Posterior cingulate gyrus (tissue), 11 donors: Measurements from ENCODE around the gene ZNF653.
A peak's percentile ranks its signal among the peaks of the same experiment; 100 is the strongest.
"Not testable (repeated sequence)": the region's sequence is repeated elsewhere in the genome, so short reads cannot be mapped to it uniquely, and the experiment has no call there.

ENCODE experiments used
- DNase-seq, 10 donors: peaks; one replicate each; pipeline versions ENCODE4 v3.0.0 to v3.0.0-alpha.2; 2020 to 2021; ENCODE audit warnings: mixed read lengths in 3 of 10
- intact Hi-C: fragments of 100-400 bp; cut with DNase I; formaldehyde crosslinking; loops from one replicate; pipeline ENCODE4 v1.15.1; 2023

Gene ZNF653

DNA sequence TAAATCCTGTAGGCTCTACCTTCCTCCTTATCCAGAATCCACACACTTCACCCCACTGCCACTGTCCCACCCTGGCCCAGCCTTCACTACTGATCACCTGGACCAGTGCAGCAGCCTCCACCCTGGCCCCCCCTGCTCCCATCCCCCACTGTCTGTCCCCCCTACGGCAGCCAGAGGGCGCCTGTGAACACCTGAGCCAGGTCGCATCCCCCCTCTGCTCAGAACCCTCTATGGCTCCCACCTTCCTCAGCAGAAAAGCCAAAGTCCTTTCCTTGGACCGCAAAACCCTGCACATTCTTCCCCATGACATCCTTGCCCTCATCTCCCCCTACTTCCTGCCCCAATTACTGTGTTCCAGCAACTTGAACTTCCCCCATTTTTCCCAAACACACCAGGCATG lies 45.4 kb downstream of the ZNF653 start:
- intact Hi-C loops: no loop called here
- no peak for DNase-seq

GRCh38 chr19:11458912-11459311 lies 46.7 kb downstream of the ZNF653 start:
- intact Hi-C loops: not testable (repeated sequence)

GRCh38 chr19:11458236-11458900 lies 47.3 kb downstream of the ZNF653 start:
- no peak for DNase-seq
- intact Hi-C loops: no loop called here

More at GRCh38 chr19:11458912-11459311, 46.7 kb downstream of the ZNF653 start:
- not testable (repeated sequence) for DNase-seq

DNA sequence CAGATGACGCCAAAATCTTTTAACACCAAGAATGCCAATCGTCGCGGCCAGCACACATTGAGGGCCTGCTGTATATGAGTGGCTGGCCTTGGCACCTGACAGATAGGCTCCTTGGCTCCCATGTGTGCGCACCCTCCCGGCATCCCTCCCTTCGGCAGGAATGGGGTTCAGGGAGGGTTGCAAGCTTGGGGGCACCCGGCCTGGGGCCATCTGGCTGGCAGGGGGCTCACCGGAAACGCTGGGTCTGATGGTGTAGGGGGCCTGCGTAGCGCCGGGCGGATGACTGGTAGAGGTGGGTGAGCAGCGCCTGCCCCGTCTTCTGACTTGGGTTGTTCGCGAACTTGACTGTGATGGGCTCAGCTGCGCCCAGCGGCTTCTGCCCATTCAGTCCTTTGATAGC lies 47.8 kb downstream of the ZNF653 start:
- DNase-seq: no peak
- intact Hi-C loops: no loop called here

DNA sequence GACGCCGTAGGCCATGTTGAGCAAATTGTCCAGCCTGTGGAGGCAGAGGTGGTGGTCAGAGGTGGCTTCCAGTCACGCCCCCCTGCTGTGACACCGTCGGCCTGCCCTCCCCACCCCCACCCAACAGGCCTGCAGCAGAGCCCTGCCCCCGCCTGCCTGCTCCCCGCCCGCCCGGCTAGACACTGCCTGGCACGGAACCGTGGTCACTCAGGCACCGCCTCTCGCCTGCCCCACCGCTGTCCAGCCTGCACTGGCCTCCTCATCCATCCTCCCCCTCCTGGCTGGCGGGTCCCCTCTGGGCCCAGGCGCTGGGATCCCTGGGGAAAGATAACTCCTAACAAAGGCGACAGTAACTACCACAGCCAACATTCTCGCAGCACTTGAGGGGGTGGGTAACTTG lies 48.5 kb downstream of the ZNF653 start:
- DNase-seq: peak; percentile 77 to 99 (median 88)
- intact Hi-C loops: no loop called here

GRCh38 chr19:11456659-11457058 lies 49.0 kb downstream of the ZNF653 start:
- no peak for DNase-seq
- intact Hi-C loops: no loop called here

- intact Hi-C loops, DNase-seq: not testable (repeated sequence)
Measured at GRCh38 chr19:11455233-11455554, 50.4 kb downstream of the ZNF653 start.

DNA sequence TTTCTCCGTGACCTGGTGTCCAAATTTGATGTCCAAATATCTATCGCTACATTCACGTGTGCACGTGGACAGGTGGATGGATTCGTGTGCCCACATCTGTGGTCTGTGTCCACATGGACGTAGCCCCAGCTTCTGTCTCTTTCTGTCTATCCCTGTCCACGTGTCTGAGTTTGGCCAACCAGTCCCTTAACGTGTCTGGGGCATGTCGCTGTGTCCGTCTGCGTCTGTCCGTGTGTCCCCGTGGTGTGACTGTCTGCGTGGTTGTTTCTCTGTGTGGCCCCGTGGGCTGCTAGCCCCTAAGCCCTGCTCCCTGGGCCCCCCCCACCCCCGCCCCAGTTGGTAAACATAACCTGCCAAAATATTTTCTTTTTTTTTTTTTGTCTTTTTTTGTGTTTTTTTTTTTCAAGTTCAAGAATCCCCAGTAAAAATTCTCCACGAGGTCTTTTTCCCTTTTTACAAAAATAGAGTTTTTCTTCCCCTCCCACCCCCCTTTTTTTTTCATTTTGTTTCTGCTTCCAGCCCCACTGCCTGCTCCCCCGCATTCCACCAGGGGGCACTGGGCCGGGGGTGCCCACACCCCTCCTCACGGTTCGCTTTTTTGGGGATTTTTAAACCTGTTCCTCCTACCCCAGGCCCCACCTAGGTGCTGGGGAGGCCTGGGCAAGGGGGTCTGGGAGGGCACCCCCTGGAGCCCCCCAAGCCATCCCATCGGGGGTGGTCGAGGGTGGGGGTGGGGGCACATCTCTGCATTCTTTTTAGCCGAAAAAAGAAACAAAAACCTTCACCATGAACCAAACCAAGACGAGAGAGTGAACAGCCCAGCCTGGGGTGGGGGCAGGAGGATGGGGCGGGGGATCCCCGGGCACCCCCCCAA lies 51.9 kb downstream of the ZNF653 start:
- DNase-seq: no peak
- intact Hi-C loops: no loop called here

DNA sequence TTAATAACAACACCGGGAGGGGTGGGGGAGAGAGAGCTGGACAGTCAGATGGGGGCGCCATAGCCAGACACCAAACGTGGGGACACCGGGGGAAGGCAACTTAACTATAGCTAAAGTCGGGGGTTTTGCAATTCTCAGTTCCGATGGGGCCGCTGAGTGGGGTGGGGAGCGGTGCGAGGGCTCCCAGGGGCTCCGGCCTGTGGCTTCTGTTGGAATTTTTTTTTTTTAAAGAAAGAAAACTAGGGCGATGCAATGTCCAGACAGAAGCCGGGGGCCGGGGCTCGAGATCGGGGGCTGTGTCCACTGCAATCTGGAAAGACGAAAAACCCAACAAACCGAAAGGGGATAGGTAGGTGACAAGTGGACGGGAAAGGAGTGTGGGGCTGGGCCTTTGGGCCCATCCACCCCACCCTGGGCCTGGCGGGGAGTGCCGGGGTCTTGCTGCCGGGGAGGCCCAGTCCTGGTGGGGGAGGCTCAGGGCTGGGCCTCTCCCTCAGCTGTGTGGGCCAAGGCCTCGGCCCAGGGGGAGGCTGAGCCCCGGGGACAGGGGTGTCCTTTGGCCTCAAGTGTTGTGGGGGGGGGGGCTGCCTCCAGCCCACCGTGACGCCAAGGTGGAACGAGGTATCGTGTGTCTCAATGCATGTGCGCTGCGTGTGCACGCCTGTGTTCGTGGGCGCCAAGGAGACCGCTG lies 52.9 kb downstream of the ZNF653 start:
- DNase-seq: peak in 1 of 10 donors; percentile 88
- intact Hi-C loops: no loop called here

GRCh38 chr19:11451871-11452619 lies 53.6 kb downstream of the ZNF653 start:
- intact Hi-C loops: no loop called here
- no peak for DNase-seq

GRCh38 chr19:11451327-11451870 lies 54.2 kb downstream of the ZNF653 start:
- DNase-seq: no peak
- intact Hi-C loops: no loop called here

GRCh38 chr19:11450570-11451326 lies 54.9 kb downstream of the ZNF653 start:
- intact Hi-C loops: no loop called here
- no peak for DNase-seq

DNA sequence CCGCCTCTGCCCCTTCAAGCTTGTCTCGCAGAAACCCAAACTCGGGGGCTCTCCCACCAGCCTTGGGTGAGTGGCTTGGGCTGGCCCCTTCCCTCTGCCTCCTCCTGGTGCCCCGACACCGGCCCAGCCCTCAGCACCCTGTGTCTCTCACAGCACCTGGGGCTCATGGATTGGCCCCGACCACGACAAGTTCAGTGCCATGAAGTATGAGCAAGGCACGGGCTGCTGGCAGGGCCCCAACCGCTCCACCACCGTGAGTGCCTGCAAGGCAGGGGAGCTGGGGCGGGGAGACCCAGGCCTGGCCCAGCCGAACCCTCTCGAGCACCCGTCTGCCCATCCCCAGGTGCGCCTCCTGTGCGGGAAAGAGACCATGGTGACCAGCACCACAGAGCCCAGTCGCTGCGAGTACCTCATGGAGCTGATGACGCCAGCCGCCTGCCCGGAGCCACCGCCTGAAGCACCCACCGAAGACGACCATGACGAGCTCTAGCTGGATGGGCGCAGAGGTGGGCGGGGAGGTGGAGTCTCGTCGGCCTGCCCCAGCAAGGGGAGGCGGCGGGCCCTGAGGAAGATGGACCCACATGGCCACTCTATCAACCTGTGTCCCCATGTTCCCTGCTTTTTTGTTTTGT lies 56.6 kb downstream of the ZNF653 start:
- intact Hi-C loops: loop anchor here (5.0 to 10.0 kb wide), 2 partner anchors 67 to 314 kb away; partner anchors contain the start of gene EPOR
- peak in 1 of 10 donors; percentile 90 for DNase-seq

DNA sequence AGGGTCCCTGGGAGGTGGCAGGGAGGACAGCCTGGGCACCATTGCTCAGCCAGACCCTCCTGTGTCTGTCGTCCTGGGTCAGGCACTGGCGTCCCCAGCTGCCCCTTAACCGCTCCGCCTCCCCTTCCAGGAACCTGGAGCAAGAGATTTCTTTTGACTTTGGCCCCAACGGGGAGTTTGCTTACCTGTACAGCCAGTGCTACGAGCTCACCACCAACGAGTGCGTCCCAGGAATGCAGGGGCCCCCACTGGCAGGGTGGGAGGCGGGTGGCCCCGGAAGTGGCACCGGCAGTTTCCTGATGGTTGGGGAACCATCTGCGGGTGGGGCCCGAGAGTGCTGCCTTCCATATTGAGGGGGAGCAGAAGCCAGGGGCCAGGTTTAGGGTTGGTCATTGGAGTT lies 57.2 kb downstream of the ZNF653 start:
- no peak for DNase-seq
- intact Hi-C loops: loop anchor here (5.0 to 10.0 kb wide), 2 partner anchors 66 to 314 kb away; partner anchors contain the start of gene EPOR

GRCh38 chr19:11447347-11448262 lies 58.0 kb downstream of the ZNF653 start:
- intact Hi-C loops: loop anchor here (2.0 to 10.0 kb wide), 3 partner anchors 35 to 313 kb away; partner anchors contain the start of gene EPOR
- no peak for DNase-seq

DNA sequence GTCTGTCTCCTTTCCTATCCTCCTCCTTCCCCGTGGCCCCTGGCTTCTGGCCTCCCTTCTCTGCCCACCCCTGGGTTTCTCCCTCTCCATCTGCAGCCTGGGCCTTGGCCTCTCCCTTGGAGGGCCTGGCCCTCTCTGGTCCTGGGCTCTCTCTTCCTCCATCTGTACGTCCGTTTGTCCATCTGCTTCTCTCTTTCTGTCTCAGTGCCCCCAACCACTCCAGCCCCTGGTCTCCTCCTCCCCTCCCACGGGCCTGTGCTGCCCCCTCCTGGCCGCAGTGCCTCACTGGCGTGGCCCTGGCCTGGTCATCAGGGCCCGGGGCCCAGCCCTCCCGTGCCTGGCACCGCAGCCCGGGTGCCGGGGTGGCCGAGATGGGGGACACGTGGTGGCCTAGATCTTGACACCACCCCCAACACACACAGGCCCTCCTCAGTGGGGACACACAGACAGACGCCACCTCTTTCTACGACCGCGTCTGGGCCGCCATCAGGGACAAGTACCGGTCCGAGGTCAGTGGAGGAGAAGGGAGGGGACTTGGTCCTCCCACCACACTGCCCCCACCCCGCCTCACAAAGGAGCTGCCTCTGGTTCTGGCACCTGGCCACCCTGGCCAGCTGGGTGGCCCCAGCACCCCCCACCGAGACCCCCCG lies 58.9 kb downstream of the ZNF653 start:
- intact Hi-C loops: loop anchor here (1.0 to 10.0 kb wide), 4 partner anchors 36 to 312 kb away; partner anchors contain the start of gene EPOR
- peak; percentile 62 to 98 (median 88) for DNase-seq

GRCh38 chr19:11446271-11446651 lies 59.4 kb downstream of the ZNF653 start:
- DNase-seq: no peak
- intact Hi-C loops: loop anchor here (1.0 to 10.0 kb wide), 4 partner anchors 37 to 311 kb away; partner anchors contain the start of gene EPOR
